Stimulated activated CD4-positive, alpha-beta T cell treated with anti-CD3 and anti-CD28 coated beads, Interleukin-2, amount 100 ng/mL, for 48 hours (primary cell): ENCODE data around the gene CLEC11A.
"Not testable (repeated sequence)": the region's sequence is repeated elsewhere in the genome, so short reads cannot be mapped to it uniquely, and the experiment has no call there.

Source experiments
- DNase-seq, 2 donors: peaks; one replicate each; pipeline ENCODE4 v3.0.0-alpha.2; 2020

The CLEC11A gene

DNA sequence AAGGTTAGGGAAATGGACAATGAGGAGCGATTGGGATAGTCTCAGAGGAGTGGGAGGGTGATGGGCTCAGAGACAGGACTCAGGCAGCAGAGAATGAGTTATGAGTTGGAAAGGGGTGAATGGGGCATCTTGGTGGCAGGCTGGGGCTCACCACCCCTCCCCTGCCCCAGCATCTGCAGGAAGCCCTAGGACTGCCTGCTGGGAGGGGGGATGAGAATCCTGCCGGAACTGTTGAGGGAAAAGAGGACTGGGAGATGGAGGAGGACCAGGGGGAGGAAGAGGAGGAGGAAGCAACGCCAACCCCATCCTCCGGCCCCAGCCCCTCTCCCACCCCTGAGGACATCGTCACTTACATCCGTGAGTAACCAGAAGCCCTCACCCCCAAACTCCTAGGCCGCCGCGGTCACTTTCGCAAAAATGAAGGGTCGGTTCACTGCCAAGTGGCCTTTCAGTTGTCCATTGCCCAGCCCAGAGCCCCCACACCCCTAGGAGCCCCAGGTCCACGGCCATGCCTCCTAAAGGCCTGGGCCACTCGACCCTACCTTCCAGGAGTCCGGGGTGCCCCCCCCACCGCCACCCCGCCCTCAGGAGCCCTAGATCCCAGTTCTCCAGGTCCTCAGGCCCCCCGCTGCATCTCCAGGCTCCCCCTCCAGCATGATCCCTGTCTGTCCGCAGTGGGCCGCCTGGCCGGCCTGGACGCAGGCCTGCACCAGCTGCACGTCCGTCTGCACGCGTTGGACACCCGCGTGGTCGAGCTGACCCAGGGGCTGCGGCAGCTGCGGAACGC is 764 bp downstream of the CLEC11A start:
- DNase-seq = no peak

DNA sequence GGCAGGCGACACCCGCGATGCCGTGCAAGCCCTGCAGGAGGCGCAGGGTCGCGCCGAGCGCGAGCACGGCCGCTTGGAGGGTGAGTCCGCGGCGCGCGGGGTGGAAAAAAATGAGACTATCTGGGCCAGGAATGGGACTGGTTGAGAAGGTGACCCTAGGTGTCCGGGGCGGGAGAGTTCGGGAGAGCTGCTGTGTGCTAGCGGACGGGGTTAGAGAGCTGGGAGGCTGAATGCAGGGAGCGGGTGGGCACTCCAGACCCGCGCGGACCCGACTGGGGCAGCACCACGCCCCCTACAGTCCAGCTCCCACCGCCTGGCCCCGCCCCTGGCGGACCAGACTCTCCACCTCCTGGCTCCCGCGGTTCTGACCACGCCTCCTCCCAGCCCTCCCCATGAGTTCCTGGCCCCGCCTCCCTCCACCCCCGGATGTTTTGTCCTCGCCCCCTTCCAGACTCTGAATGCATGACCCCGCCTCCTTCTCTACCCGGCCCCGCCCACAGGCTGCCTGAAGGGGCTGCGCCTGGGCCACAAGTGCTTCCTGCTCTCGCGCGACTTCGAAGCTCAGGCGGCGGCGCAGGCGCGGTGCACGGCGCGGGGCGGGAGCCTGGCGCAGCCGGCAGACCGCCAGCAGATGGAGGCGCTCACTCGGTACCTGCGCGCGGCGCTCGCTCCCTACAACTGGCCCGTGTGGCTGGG is 1.5 kb downstream of the CLEC11A start:
- peak; percentile 87 to 92 for DNase-seq

DNA sequence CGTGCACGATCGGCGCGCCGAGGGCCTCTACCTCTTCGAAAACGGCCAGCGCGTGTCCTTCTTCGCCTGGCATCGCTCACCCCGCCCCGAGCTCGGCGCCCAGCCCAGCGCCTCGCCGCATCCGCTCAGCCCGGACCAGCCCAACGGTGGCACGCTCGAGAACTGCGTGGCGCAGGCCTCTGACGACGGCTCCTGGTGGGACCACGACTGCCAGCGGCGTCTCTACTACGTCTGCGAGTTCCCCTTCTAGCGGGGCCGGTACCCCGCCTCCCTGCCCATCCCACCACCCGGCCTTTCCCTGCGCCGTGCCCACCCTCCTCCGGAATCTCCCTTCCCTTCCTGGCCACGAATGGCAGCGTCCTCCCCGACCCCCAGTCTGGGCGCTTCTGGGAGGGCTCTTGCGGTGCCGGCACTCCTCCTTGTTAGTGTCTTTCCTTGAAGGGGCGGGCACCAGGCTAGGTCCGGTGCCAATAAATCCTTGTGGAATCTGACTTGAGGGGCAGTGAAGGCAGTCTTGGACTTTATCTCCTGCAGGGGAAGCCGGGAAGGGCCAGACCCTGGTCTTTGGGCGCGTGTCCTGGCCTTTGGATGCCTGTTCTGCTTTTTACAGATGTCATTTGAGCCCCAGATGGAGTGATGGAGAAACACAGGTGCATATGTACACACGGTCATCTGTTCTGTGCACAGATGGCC is 2.2 kb downstream of the CLEC11A start:
- no peak for DNase-seq

DNA sequence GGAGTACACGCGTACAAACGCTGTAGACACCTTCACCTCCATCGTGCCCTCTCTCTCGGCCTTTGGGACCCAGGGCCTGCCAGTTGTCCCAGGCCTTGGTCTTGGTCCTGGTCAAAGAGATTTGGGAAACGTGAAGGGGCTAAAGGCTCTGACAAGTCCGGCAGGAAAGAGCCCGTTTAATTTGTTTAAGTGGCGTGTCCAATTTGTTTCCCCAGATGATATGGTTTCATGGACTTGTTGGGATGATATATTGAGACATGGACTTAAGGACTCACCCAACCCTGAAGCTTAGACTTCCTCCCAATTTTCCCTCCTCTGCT is 2.7 kb downstream of the CLEC11A start:
- DNase-seq = no peak

DNA sequence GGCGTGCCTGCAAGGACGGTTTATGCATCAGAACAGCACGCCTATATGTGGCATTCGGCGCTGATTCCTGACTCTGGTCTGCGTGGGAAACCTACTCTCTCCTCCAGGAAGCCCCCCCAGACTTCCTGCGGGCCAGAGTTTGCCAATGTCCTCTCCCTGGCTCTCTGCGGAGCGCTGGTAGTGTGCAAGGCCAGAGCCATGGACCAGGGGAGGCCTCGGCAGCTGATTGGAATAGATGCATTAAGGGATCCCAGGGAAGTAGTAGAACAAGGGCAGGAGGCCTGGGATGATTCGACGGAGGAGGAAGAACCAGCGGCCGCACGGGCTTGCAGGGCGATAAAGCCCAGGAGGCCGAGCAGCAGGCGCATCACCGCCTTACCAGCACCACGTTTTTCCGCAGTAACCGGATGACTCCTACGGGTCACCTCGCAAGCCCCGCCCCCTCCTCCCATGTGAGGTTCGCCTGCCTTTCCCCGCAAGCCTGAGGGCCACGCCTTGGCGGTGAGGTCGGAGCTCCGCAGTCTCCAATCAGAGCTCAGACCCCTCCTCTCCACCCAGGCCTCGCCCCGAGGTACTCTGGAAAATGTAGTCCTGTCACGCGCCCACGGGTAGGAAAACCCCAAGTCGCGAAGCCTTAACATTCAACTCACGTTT is 5.0 kb downstream of the CLEC11A start:
- DNase-seq = peak; percentile 58 to 69

DNA sequence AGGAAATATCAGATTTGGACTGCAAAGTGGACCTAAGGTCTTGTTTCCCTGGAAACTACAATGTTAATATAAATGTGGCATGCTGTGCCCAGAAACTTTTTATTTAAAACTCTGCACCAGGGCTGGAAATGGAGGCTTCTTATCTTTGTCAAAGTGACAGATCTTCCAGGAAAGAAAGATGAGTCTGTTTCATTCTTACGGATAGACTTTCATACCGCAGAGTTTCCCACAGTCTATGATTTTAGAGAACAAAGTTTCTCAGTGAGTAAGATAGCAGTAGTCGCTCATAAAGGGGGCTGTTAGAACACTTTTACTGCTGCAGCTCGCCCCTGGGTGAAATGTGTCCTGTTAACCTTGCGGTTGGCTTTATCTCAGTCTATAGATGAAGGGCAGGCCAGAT is 6.7 kb downstream of the CLEC11A start:
- no peak for DNase-seq

DNA sequence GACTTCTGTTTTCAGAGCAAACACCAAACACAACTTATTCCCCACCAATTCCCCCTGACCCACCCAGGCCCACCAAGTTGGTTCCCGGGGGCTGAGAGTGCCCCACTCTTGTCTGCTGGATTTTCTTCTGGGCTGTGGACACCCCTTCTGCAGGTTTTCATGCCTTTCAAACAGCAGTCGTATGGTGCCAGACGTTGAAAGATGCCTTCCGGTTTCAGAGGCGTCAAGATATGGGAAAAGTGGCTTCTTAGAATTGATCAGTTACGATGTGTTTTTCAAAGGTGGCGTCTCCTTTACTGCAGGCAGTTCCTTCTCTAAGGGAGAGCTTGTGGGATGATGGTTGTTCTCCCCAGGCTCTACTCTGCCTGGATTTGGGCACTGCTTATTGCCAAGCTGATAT is 12.7 kb downstream of the CLEC11A start:
- no peak for DNase-seq

DNA sequence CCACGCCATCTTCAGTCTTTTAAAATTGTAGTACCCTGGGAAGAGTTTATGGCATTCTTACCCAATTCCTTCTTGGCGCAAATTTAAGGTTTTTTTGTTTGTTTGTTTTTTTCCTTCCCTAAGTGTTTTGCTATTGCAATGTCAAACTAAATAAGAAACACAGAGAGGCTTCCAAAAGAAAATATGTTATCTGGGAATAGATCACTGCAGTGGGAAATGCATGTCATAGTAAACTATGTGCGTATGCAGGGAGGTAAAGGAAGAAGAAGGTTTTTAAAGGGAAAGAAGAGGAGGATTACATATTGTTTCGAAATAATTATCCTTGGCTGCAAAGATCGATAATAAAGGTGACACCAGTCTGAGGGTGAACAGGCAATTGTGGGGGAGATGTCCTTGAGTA is 13.2 kb downstream of the CLEC11A start:
- DNase-seq = no peak

DNA sequence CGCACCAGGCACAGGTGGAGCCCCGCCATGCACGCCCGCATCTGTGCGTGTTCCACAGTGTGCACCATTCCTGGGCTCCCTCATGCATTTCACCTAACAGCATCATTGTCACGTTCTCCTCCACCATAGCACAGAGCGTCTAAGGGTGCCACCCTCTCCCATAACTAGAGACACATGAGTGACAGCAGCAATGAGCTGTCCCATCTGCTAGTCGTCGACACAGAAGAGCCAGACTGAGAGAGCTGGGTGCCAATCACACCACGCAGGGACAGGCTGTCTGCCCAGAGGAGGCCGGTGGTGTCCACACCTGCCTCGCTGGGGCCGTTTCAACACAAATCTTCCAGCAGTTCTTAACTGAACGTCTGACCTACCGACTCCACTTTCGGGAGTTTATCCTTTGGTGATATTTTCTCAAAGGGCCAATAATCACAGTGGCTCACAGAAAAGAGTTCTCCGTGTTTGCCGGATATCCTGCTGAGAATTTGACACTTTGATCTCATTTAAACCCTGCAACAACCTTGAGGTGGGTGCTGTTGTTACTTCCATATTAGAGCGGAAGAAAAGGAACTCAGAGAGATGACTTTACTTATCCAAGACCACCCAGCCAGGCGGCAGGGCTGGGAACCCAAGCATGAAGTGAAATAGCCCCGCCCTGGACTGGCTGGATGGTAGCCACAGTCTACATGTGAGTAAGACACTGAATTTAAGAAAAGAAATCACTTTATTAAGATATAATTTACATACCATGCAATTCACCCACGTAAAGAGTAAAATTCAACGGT is 16.2 kb downstream of the CLEC11A start:
- no peak for DNase-seq

DNA sequence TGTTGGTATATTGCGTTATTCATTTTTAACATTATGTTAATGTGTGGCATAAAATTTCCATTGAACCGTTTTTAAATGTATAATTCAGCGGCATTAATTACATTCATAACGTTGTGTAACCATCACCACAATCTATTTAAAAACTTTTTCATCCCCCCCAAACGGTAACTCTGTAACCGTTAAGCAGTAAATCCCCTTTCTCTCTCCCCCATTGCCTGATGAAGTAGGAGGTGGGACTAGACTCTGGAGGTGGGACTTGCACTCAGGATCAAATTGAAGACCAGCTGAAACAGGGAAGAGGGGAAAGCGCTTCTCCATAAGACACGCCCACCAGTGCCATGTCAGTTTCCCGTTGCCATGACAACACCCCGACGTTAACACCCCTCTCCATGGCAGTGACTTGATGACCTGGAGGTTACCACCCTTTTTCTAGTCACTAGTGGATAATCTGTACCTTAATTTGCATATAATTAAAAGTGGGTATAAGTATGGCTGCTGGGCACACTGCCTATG is 16.8 kb downstream of the CLEC11A start:
- DNase-seq = no peak

DNA sequence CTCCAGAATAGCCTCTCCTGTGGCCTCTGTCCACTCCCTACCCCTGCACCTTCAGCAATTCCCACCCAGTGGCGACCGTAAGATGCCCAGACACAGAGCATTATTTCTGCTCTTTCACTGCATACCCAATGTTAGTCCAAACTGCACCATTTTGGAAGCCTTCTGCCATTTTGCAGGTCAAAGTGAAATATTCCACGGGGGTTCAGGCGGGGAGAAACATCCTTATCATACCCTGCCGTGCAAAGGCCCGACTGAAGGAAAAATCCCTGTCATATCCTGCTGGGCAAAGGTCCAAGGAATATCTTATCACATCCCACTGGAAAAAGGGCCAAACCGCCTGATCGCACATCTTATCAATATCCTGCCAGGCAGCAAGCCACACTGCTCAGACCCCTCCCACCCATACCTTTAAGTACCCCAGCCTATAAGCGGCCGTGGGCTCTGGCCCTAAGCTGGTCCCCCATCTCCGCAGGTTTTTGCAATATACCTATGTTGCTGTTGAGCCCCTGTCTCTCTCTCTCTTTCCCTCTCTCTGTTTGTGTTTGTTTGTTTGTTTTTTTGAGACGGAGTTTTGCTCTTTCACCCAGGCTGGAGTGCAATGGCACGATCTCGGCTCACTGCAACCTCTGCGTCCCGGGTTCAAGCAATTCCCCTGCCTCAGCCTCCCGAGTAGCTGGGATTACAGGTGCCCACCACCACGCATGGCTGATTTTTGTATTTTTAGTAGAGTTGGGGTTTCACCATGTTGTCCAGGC is 18.2 kb downstream of the CLEC11A start:
- DNase-seq = no peak

DNA sequence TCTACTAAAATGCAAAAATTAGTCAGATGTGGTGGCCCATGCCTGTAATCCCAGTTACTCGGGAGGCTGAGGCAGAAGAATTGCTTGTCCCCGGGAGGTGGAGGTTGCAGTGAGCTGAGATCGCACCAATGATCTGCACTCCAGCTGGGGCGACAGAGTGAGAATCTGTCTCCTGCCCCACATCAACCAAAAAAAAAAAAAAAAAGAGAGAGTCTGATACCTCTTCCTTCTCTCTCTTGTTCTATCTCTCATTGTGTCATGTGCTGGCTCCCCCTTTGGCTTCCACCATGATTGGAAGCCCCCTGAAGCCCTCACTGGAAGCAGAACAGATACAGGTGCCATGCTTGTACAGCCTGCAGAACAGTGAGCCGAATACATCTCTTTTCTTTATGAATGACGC is 20.4 kb downstream of the CLEC11A start:
- DNase-seq = no peak

DNA sequence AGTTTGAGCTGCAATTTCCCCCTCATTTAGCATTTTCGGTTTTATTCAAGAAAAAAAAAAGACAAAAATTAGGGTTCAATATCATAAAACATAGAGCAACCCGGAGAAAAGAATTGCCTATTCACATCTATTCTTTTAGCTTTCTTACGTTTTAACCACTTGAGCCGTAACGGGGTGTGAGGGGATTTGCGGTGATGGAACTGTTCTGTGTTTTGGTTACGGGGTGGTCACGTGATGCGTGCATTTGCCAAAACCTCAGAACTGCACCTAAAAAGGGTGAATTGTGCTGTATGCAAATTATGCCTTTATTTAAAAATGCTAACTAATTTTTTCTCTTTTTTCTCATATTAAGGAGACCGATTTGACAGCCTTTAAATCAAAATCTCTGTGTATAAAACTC is 22.1 kb downstream of the CLEC11A start:
- no peak for DNase-seq

DNA sequence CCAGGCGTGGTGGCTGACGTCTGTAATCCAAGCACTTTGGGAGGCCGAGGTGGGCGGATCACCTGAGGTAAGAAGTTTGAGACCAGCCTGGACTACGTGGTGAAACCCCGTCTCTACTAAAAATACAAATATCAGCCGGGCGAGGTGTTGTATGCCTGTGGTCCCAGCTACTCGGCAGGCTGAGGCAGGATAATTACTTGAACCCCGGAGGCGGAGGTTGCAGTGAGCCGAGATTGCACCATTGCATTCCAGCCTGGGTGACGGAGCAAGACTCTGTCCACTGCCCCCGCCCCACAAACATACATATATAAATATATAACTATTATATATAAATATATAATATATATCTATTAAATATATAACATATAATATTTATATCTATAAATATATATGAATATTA is 24.0 kb downstream of the CLEC11A start:
- not testable (repeated sequence) for DNase-seq

DNA sequence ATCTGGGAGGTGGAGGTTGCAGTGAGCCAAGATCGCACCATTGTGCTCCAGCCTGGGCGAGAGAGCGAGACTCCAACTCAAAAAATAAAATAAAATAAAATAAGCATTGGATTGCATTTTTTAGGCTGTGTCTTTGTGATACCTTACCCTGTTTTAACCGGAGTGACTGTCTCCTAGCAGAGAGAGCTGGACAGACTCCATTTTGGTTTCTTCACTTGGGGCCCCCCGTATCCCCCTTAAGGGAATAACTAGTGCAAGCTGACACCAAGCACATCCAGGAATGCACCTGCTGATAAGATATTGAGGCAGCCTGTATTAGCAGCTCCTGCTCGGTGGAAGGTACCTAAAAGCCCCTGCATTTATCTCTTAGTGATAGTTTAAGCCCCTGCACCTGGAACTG is 26.3 kb downstream of the CLEC11A start:
- DNase-seq = no peak

DNA sequence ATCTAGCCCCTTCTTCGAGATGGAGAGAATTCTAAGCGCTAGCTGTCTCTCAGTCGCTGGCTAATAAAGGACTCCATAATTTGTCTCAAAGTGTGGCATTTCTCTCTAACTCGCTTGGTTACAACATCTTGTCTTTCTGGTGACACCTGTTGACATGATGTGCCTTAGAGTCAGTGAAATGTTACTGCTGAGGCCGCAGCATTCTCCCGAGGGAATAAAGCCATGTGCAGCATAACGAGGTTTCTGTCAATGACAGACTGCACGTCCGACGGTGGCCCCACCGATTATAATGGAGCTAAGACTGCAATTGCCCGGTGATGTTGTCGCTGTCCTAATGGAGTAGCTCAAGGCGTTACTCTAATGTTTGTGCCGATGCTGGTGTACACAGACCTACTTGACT is 26.8 kb downstream of the CLEC11A start:
- no peak for DNase-seq

DNA sequence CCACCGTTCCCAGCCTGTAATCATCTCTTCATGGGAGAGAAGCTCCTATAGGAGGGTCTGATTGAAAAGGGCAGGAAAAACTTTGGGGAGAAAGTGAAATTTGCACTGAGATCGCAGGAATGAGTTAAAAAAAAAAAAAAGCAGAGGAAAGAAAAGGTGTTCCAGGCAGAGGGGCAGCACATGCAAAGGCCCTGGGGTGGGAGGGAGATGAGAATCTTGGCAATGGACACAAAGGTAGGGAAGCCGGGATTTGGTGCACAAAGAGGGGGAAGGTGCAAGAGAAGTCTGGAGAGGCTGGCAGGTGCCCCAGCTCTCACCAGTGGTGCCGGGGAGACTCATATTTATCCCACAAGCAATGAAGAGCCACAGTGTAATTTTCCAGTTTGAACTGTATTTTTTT is 30.7 kb downstream of the CLEC11A start:
- no peak for DNase-seq

DNA sequence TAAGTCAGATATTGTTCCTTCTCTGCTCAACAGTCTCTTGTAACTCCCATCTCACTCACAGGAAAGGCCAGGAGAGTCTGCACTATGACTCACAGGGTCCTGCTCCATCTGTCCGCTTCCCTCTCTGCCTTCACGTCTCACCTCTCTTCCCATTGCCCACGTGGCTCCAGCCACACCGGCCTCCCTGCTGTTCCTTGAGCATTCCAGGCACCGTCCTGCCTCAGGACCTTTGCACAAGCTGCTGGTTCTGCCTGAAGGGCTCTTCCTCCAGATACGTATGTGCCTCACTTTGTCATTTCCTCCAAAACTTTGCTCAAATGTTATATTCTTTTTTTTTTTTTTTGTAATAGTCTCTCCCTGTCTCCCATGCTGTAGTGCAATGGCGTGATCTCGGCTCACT is 33.1 kb downstream of the CLEC11A start:
- DNase-seq = not testable (repeated sequence)

DNA sequence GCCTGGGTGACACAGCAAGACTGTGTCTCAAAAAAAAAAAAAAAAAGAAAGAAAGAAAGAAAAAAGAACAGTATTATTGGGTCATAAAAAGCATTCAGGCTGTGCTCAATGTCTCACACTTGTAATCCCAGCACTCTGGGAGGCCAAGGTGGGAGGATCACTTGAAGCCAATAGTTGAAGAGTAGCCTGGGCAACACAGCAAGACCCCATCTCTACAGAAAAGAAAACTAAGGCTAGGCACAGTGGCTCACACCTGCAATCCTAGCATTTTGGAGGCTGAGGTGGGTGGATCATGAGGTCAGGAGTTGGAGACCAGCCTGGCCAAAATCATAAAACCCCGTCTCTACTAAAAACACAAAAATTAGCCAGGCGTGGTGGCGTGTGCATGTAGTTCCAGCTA is 34.5 kb downstream of the CLEC11A start:
- DNase-seq = not testable (repeated sequence)

DNA sequence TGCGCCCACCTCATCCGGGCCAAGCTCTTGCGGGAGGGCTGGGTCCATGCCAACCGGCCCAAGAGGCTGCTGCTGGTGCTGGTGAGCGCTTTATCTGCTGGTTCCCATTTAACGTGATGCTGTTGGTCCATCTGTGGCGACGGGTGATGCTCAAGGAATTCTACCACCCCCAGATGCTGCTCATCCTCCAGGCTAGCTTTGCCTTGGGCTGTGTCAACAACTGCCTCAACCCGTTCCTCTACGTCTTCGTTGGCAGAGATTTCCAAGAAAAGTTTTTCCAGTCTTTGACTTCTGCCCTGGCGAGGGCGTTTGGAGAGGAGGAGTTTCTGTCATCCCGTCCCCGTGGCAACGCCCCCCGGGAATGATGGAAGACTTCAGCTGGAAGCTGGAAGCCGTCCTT is 35.9 kb downstream of the CLEC11A start:
- DNase-seq = not testable (repeated sequence)

DNA sequence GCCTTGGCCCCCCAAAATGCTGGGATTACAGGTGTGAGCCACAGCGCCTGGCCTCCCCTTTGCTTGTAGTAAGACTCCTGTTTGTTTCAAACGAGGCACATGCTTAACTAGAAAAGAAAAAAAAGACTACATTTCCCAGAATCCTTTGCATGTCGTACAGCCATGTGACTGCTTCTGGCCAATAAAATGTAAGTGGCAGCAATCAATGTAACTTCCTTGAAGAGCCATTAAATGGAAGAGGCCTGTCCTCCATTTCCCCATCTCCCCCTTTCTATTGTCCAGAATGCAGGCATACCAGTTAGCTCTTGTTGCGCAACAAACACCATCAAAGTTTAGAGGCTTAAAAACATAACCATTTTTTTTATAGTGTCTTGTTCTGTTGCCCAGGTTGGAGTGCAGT is 36.7 kb downstream of the CLEC11A start:
- DNase-seq = no peak

DNA sequence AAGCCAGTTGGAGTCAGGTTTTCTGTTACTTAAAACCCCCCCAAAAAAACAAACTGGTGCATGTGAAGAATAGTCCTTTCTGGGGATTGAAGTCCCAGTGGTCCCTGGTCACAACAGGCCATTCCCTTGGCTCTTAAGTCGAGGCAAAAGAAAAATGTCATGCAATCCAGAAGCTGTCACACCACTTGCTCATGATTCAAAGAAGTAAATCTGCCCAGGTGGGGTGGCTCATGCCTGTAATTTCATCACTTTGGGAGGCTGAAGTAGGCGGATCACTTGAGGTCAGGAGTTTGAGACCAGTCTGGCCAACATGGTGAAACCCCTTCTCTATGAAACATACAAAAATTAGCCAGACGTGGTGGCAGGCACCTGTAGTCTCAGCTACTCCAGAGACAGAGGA is 38.3 kb downstream of the CLEC11A start:
- DNase-seq = not testable (repeated sequence)
